Fibroblast of skin of left quadriceps (primary cell): ENCODE results near the gene TNFRSF21.
"Not testable (repeated sequence)": the region's sequence is repeated elsewhere in the genome, so short reads cannot be mapped to it uniquely, and the experiment has no call there.

Experiments used
- DNase-seq, 2 experiments: peaks; one replicate each; pipeline ENCODE4 v3.0.0-alpha.2; 2013; ENCODE audit warnings: low read depth in 2 of 2

TNFRSF21 gene, protein sequence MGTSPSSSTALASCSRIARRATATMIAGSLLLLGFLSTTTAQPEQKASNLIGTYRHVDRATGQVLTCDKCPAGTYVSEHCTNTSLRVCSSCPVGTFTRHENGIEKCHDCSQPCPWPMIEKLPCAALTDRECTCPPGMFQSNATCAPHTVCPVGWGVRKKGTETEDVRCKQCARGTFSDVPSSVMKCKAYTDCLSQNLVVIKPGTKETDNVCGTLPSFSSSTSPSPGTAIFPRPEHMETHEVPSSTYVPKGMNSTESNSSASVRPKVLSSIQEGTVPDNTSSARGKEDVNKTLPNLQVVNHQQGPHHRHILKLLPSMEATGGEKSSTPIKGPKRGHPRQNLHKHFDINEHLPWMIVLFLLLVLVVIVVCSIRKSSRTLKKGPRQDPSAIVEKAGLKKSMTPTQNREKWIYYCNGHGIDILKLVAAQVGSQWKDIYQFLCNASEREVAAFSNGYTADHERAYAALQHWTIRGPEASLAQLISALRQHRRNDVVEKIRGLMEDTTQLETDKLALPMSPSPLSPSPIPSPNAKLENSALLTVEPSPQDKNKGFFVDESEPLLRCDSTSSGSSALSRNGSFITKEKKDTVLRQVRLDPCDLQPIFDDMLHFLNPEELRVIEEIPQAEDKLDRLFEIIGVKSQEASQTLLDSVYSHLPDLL

DNA sequence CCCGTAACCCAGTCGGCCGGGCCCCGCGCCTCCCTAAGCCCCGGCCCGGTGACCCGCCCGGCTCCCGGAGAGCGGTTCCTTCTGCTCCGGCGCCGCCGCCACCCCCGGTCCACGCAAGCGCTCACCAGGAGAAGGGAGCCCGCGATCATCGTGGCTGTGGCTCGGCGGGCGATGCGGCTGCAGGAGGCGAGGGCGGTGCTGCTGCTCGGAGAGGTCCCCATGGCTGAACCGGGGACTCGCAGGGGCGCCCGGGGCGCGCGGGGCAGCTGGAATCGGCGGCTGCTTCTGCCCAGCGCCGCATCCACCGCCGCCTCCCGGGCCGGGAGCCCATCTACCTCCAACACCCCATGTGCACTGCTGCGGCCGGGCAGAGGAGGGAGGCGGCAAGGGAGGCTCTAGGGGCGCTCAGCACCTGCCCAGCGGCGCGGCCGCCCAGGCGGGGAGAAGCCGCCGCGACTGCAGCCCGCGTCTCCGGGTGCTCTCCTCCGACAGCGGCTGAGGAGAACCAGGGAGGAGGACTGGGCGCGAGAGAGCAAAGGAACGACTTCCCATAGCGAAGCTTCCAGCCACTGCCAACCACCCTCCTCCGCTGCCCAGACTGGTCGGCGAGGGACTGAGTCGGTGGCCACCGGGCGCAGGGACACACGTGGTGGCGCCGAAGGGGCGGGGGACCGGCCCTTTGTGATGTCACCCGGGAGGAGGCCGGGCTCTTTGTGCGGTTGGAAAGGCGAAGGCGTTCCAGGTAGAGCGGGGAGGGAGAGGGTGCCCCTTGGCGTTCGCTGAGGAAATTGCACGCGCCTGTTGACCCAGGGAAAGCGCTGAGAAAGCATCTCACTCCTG, at the start of gene TNFRSF21:
Gene TNFRSF21, minus strand, starts transcription at position 615 of the 840 bp plus-strand sequence. Its CDS starts 394 bp downstream, at position 221.
- DNase-seq, result peak; percentile 49 to 54

DNA sequence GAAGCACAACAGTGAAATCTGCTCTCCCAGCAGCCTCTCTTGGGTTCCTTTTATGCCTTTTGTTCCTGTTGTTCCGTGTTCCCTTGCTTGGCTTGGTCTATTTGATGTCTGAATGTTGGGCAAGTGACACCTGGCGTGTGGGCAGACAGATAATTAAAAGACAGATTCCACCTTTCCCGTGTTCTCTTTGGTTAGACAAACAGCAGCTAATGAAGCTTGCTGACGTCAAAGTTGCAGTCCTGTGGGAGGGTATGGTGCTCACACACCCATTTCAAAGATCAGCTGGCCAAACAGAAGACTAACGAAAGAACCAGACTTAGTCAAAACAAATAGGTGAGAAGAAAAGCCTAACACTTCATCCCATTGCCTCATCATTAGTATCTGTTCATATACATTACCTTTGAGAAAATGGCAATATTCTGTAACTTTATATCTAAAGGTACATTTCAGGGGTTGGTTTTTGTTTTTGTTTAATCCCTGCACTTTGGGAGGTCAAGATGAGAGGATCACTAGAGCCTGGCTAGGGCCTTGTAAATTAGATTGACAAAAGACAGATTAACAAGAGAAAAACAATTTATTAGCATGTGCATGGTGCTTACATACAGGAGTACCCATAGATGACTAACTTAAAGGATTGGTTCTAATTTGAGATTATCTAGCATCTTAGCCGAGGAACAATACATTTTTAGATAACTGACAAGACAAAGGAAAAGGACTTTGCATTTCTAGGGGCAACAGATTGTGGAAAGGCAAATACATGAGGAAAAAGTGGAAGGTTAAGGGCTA, 48.9 kb upstream of the TNFRSF21 start:
- no peak for DNase-seq

DNA sequence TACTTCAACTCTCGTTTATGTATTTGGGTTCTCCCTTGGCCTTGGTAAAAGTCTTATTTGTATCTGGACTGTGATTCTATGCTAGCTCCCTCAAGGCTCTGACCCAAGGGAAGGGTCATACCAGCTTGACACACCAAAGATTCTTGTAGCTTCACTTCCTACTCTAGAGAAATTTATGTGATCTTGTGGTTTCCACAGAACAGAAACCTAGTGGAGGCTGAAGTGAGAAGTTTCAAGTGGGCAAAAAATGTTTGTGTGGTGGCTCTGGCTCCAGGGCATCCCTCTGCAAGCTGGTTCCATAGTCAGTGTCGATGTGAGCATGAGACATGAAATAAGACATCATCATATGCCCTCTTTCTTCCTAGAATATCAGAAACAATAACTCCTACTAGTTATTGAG, 48.1 kb upstream of the TNFRSF21 start:
- DNase-seq, result no peak

DNA sequence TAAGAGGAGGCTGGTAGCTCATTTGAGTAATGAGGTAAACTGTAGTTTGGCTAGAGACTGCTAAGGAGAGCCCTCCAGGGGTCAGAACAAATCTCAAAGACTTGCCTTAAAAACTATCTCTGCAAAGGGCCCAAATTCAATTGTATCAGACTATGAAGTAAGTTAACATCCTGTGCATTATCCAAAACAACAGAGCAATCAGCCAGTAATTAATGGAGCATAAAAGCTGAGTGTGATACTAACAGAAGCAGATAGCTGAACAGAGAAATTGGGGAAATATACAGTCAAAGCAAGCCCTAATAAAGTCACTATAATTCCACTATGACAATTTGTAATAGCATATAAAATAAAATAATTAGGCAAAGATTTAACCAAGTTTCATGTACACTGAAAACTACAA, 45.8 kb upstream of the TNFRSF21 start:
- DNase-seq, result no peak

DNA sequence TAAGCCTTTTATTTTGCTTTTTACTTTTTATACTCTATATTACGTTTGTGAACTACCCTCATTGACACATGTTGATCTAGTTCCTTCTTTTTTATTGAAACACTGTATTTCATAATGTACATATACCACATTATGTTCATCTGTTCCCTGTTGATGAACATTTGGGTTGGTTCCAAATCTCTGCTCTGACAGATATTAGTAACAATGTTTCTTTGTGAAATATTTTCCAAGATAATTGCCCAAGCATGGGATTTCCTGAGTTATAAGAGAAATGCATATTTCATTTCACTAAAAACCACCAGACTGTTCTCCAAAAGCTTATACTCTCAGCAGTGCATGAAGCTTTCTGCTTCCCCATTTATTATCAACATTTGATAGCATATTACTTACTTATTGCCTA, 44.2 kb upstream of the TNFRSF21 start:
- no peak for DNase-seq

DNA sequence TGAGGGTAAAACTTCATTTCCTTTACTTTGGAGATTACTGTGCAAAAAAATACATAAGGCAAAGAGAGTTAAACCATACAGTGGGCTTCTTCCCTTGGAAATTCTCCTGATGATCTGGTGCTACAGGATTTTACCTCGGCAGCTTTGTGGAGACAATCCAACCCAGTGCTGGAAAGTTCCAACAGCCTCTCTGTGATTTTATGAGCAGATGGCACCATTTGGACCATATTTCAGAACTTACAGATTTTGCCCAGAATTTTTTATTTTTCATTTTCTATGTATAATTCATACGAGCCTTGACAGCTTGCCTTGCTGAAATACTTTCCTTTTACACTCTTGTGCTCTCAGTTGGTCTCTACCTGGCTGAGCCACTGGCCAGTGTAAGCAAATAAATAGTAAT, 43.3 kb upstream of the TNFRSF21 start:
- DNase-seq, result no peak

DNA sequence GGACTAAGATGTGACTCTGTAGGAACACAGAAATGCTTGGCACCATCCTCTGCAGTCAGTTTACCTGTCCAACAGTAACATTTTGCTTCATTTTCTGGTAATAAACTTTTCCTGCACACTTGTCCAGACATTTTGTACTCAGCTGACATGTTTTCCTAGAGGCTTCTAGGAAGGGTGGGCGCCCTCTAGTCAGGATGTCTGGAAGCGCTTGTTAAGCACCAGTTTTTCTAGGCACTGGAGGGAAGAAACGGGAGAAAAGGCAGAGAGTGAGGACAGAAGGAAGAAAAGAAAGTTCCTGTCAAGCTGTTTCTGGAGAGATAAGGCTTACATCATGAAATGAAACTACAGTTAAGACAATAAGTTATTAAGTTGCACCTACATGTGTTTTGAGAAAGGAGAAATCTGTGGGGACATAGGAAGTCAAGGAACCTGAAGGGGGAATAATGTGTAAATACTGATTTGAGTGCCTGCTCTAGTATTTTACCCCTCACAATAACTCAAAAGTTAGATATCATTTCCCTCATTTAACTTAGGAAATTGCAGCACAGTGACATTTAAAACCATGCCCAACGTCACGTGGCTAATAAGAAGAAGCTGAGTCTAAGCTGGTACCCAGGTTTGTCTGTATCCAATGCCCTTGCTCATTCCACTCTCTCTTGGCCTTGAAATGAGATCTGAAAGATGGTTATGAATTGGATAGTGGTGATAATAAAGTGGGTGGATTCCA, 42.7 kb upstream of the TNFRSF21 start:
- DNase-seq, result no peak

DNA sequence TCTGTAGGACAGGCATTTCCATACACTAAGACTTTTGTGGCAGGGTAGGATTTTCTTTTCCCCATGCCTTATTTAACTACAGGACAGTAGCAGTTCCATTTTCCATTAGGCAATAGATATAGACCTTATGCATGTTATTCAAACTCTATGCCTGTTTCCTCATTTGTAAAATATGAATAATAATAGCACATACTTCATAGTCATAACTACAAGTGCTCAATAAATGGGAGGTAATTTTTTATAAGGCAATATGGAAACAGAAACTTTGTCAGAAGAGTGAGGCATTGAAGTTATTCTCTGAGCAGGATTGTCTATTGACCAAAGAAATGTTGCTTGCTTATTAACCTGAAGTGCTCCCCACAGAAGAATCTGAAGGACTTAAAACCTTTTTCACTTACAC, 41.9 kb upstream of the TNFRSF21 start:
- no peak for DNase-seq

DNA sequence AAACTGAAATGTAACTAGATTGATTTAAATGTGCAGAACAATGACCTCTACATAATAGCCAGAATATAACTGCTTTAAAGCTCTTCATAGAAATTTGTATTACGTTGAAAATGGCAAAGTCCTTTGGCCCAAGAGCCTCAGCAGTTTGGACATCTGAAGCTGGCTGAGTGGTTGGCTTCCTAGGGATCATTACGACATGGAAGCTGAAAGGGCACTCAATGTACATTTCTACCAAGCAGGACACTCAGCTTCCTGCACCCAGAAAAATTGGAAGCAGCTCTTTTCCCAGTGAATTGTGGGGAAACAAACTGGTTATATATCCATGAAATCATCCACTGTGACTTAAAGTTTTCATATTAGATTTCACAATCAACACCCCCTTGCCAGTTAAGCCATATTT, 40.2 kb upstream of the TNFRSF21 start:
- DNase-seq, result no peak

DNA sequence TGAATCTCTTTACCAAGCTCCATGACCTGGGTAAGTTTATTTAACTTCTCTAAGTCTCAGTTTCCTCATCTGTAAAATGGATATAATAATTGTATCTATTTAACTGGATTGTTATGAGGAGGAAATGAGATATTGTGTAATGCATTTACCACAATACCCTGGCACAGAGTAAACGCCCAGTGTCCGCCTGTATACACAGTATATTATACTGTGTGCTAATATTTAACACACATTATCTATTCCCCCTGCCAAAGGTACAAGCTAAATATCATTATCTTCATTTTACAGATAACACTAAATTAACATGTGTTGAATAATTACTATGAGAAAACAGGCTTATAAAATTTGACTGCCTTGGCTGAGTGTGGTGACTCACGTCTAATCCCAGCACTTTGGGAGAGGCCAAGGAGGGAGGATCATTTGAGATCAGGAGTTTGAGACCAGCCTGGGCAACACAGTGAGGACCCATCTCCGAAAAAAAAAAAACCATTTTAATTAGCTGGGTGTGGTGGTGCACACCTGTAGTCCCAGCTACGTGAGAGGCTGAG, 38.7 kb upstream of the TNFRSF21 start:
- DNase-seq, result no peak

DNA sequence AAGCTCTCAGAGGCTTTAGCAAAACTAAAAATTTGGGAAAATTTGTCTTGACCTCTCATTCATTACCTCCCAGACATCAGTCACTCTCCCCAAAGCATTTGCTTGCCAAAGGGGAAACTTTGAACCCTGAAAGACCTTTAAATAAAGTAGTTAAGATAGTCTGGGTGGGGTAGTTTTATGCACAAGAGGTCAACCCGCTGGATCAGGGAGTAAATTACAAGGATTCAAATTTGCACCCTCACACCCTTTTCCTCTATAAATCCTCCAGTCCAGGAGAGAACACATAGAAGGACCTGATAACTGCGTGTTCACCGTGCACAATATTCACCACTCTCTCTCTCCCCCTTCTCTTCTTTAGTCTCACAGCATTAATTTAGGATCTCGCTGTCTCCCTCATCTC, 36.1 kb upstream of the TNFRSF21 start:
- no peak for DNase-seq

DNA sequence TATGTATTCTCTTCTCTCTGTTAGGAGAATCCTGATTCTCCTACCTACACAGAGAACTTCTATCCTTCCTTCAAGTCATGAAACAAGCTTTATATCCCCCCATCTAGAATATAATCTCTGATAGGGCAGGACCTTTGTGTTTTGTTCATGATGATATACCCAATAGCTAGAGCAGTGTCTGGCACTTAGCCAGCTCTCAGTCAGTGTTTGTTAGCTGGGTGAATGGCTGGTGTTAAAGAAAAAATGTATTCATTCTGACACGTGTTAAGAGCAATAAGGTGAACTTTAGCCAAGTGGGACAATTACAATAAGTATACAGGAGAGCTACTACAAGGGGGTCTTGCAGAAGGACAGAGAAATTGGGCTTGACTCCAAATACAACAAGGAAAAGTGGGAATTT, 34.3 kb upstream of the TNFRSF21 start:
- DNase-seq, result no peak

DNA sequence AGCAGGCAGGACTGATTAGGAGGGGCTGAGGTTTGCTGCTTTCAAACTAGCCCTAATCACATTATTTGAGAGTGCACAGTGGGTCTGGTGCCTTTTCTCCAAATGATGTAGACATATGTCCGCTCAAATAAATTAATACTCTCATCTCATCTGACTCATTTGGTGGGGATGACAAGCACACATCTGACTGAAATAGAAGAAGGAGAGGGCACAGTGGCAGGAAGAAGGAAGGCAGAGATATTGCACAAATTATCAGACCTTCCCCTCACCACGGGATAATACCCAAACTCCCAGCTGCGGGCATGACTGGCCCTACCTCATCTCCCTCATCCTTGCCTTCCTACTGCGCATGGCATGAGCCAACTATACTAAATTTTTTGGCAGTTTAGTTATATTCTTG, 33.9 kb upstream of the TNFRSF21 start:
- no peak for DNase-seq

DNA sequence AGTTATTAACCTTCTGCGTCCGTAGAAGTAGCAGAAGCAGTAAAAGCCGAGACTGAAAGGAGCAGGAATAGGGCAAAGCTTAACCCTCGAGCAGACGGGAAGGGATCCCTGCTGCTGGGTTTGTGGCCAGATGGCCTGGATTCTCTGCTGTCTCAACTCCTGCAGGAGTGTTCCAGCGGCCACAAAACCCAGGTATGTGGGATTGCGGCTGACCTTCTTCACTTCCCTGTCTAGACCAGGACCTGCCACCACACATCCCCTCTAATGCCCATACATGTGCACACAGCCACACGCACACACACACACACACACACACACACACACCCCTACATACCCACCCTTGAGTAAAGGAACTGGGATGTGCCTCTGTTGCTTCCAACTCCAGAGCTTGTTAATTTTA, 33.1 kb upstream of the TNFRSF21 start:
- no peak for DNase-seq

DNA sequence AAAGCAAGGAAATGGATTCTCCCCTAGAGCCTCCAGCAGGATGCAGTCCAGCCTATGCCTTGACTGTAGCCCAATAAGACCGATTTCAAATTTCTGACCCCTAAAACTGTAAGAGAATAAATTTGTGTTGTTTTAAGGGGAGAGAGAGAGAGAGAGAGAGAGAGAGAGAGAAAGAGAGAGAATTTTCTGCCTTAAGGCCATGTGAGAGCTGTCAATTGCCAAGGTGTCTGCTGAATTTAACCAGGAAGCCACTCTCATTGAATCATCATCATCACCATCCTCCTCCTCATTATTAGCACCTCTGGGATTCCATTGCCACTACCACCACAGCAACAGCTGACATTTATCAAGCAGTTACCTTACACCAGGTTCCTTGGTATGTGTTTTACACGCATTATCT, 27.8 kb upstream of the TNFRSF21 start:
- no peak for DNase-seq

DNA sequence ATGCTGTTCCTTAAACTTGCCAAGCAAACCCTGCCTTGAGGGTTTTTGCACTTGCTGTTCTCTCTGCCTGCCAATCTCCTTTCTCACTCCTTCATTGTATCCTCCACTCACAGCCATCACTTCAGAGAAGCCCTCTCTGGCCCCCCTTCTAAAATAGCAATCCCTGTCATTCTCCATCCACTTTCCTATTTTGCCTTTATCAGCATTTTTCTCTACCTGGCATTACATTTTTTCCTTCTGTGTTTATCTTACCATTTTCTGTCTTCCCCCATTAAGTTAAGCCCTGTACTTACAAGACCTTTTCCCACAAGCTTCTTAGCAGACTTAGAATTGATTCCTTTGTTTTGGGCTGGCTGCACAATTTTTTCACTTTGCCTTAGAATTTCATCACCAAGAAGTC, 26.6 kb upstream of the TNFRSF21 start:
- no peak for DNase-seq

DNA sequence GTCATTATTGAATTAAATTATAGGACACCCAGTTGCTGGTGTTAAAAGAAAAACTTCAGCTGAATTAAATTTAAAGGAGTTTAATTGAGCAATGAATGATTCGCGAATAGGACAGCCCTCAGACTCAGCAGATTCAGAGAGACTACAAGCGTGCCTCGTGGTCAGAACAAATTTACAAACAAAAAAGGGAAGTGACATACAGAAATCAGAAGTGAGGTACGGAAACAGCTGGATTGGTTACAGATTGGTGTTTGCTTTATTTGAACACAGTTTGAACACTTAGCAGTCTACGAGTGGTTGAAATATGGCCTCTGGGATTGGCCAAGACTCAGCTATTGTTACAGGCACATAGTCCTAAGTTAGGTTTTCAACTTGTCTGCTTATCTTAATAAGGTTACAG, 25.8 kb upstream of the TNFRSF21 start:
- no peak for DNase-seq

DNA sequence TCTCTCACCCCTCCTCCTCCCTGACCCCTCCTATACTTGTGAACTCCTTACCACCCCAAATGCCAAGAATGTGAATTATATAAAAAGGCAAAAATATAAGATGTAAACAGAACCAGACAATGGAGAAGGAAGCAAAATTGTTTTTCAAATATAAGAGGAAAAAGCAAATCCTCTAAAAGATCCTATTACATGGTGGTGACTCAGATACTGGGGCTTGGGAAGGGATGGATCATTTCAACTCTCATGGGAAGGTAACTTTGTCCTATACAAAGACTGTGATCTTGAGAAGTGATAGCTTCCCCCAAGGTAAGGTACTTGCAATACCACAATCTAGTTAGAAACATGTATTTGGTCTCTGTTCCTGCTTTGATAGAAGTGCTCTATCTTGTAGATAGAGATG, 24.6 kb upstream of the TNFRSF21 start:
- DNase-seq, result no peak

DNA sequence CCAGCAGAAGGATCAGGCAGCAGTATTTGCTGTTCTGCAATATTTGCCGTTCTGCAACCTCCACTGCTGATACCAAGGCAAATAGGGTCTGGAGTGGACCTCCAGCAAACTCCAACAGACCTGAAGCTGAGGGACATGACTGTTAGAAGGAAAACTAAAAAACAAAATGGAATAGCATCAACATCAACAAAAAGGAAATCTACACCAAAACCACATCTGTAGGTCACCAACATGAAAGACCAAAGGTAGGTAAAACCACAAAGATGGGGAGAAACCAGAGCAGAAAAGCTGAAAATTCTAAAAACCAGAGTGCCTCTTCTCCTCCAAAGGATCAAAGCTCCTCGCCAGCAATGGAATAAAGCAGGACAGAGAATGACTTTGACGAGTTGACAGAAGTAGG, 18.9 kb upstream of the TNFRSF21 start:
- not testable (repeated sequence) for DNase-seq

DNA sequence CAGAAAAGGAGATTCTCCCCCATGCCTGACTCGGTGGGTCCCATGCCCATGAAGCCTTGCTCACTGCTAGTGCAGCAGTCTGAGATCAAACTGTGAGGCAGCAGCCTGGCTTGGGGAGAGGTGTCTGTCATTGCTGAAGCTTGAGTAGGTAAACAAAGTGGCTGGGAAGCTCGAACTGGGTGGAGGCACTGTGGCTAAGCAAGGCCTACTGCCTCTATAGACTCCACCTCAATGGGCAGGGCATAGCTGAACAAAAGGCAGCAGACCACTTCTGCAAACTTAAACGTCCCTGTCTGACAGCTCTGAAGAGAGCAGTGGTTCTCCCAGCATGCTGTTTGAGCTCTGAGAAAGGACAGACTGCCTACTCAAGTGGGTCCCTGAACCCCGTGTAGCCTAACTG, 18.4 kb upstream of the TNFRSF21 start:
- not testable (repeated sequence) for DNase-seq

DNA sequence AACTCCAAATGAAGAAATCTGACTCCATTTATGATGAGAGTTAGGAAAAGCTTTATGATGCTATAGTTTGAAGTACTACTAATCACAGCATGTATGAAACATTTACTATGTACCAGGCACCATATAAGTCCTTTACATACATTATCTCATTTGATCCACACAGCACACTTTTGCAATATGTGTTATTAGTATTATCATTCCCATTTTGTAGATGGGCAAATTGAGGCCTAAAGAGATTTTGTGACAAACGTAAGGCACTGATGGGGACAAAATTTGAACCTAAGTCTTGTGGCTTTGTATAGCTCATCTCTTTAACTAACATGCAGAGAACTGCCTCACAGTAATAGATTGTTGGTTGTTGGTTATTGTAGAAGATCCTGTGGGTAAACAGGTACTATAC, 14.2 kb upstream of the TNFRSF21 start:
- no peak for DNase-seq
